H1 (cell line): ENCODE results near the gene GSC.

Source experiments
- EP300 ChIP-seq, 2 experiments: IDR thresholded peaks; 1 replicate in 1 of 2; 2 replicates in 1 of 2; pipeline ENCODE4 v1.6.1; 2011 to 2012; ENCODE audit warnings: low read depth in 2 of 2, low read length in 2 of 2, mild to moderate bottlenecking in 2 of 2, borderline replicate concordance in 1 of 2, inconsistent platforms in 1 of 2, moderate library complexity in 1 of 2
- NRF1 ChIP-seq: IDR thresholded peaks from 2 replicates; pipeline ENCODE4 v1.6.1; 2011; ENCODE audit warnings: mild to moderate bottlenecking, low read depth, low read length, improper control_type of control experiment
- RBBP5 ChIP-seq: IDR thresholded peaks from 2 replicates; pipeline ENCODE4 v1.7.1; 2012; ENCODE audit warnings: low read depth, mild to moderate bottlenecking, inconsistent platforms, low read length, moderate library complexity, borderline replicate concordance
- SIN3A ChIP-seq, 2 experiments: IDR thresholded peaks in 1 of 2; conservative IDR thresholded peaks in 1 of 2; 2 replicates each; pipeline ENCODE4 v1.6.1; 2011 to 2012; ENCODE audit warnings: low read length in 2 of 2, improper control_type of control experiment in 1 of 2, low read depth in 1 of 2, mild to moderate bottlenecking in 1 of 2
- TEAD4 ChIP-seq: IDR thresholded peaks from 2 replicates; pipeline ENCODE4 v1.6.1; 2012; ENCODE audit warnings: low read depth, low read length, inconsistent platforms, mixed read lengths
- TF ChIP-seq, protein P1 (sequence below): IDR thresholded peaks from 2 replicates; pipeline ENCODE4 v1.6.1; 2011; ENCODE audit warnings: low read length, improper control_type of control experiment

DNA sequence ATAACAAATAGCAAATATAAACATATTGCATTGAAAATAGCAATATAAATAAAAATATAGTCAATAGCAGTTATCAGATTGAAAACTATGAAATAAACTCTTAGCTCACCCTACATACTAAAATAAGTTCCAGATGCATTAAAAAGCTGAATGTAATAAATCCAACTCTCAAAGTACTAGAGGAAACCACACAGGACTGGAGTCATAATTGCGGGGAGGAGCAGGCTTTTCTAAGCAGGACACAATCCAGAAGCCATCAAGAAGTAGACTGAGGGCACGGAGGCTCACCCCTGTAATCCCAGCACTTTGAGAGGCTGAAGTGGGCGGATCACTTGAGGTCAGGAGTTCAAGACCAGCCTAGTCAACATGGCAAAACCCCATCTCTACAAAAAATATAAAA, 22.2 kb downstream of the GSC start:
- TF ChIP-seq, protein P1, sequence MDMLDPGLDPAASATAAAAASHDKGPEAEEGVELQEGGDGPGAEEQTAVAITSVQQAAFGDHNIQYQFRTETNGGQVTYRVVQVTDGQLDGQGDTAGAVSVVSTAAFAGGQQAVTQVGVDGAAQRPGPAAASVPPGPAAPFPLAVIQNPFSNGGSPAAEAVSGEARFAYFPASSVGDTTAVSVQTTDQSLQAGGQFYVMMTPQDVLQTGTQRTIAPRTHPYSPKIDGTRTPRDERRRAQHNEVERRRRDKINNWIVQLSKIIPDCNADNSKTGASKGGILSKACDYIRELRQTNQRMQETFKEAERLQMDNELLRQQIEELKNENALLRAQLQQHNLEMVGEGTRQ, result no peak
- TF ChIP-seq EP300 (IDR thresholded peaks at IDR 0.05; ENCODE audit: borderline replicate concordance in 1 of 2, low read depth in 2 of 2, low read length in 2 of 2) (no peak), SIN3A (conservative IDR thresholded peaks at IDR 0.05 in 1 of 2, IDR thresholded peaks at IDR 0.05 in 1 of 2; ENCODE audit: low read depth in 1 of 2, low read length in 2 of 2) (no peak), TEAD4 (no peak), NRF1 (no peak), RBBP5 (no peak)
